Gastrocnemius medialis (tissue), 4 donors: Measurements from ENCODE around the gene NUDCD3. TPM values are rescaled to one million over a fixed set of nuclear protein-coding genes. Genes with fewer than 3 reads are reported as not detected.

Source experiments
- ATAC-seq, 2 donors: fragments of 150-250 bp; one replicate each; pipeline ENCODE4 v1.9.1; 2016
- DNase-seq, 2 donors: peaks; one replicate each; pipeline ENCODE4 v3.0.0-alpha.2; 2019
- H3K27ac ChIP-seq, 4 donors: fragments of 200-600 bp; sonication (generic); 1 replicate in 1 of 4; 2 replicates in 3 of 4; pipeline ENCODE4 v1.5.1; 2016 to 2018; ENCODE audit warnings: mild to moderate bottlenecking in 2 of 4, moderate library complexity in 1 of 4
- H3K27me3 ChIP-seq, 3 donors: fragments of 200-600 bp; sonication (generic) in 2 of 3; 1 replicate in 1 of 3; 2 replicates in 2 of 3; pipeline versions ENCODE4 v1.5.1 to v1.6.0; 2016 to 2019; ENCODE audit warnings: mild to moderate bottlenecking in 1 of 3, moderate library complexity in 1 of 3
- H3K36me3 ChIP-seq, 2 donors: fragments of 200-600 bp; sonication (generic) in 1 of 2; one replicate each; pipeline ENCODE4 v1.5.1; 2017 to 2018
- H3K4me1 ChIP-seq, 2 donors: fragments of 200-600 bp; sonication (generic) in 1 of 2; one replicate each; pipeline ENCODE4 v1.5.1; 2016 to 2017; ENCODE audit warnings: mild to moderate bottlenecking in 2 of 2
- H3K4me3 ChIP-seq, 4 donors: fragments of 200-600 bp; sonication (generic) in 3 of 4; 1 replicate in 1 of 4; 2 replicates in 3 of 4; pipeline ENCODE4 v1.5.1; 2016 to 2019; ENCODE audit warnings: mild to moderate bottlenecking in 2 of 4
- H3K9me3 ChIP-seq, 3 donors: fragments of 200-600 bp; sonication (generic) in 2 of 3; 1 replicate in 1 of 3; 2 replicates in 2 of 3; pipeline ENCODE4 v1.5.1; 2016 to 2019
- POLR2A ChIP-seq, 2 donors: fragments of 450-650 bp; IDR thresholded peaks; one replicate each; pipeline ENCODE4 v1.6.1; 2017; ENCODE audit warnings: antibody characterized with exemption in 2 of 2, mild to moderate bottlenecking in 2 of 2, moderate library complexity in 2 of 2
- in situ Hi-C, 4 donors: fragments of 200-750 bp; cut with MboI; loops; one replicate each; pipeline versions ENCODE4 v1.15.0 to v1.8.0; 2017; ENCODE audit warnings: low sequenced_read_pairs in 4 of 4
- intact Hi-C: fragments of 100-400 bp; cut with DNase I; formaldehyde crosslinking; loops from one replicate; pipeline ENCODE4 v1.15.1; 2023; ENCODE audit warnings: low total_unique reads
- total RNA-seq, 4 donors: library from RNA; depleted of rRNA; stranded (reverse); fragments of >200 nt; gene quantifications; one replicate each; pipeline versions ENCODE4 v1.1.0 to v1.2.3, GENCODE V29; 2016
- TF ChIP-seq, protein P1 (sequence below), 5 experiments: fragments of 450-650 bp in 3 of 5; fragments of 200-600 bp in 2 of 5; sonication (generic) in 2 of 5; IDR thresholded peaks in 4 of 5; conservative IDR thresholded peaks in 1 of 5; 1 replicate in 4 of 5; 2 replicates in 1 of 5; pipeline ENCODE4 v1.5.1; 2016 to 2019; ENCODE audit warnings: antibody characterized with exemption in 5 of 5, mild to moderate bottlenecking in 3 of 5, moderate library complexity in 3 of 5

NUDCD3 gene
- total RNA-seq, 4 donors from 2014 or later, result 76.2 to 93.4 (median 77.0) TPM

DNA sequence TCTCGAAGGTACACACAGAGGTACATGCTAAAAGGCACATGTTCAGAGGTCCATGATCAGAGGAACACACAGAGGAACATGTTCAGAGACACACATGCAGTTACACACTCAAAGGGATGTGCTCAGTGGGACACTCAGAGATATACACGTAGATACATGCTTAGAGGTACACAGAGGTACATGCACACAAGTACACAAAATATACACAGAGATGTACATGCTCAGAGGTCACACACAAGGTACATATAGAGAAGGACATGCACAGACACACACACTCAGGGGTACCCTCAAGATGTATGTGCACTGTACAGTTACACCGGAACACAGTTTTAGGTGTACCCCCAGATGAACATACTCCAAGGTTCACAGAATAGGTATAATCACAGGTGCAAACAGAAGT lies 31.9 kb upstream of the NUDCD3 start:
- Histone ChIP-seq H3K27me3 (no peaks in the 10 kb centered on the region), H3K36me3 (no peaks in the 10 kb centered on the region), H3K4me1 (no peaks in the 10 kb centered on the region), H3K4me3 (no peak overlapping the region), H3K9me3 (peaks cover 0 to 5% (median 5%) of the 10 kb centered on the region in 3 donors), H3K27ac (no peak overlapping the region)
- in situ Hi-C loops (no loop called here), intact Hi-C loops (no loop called here)
- TF ChIP-seq POLR2A (IDR thresholded peaks at IDR 0.05), result no peak
- TF ChIP-seq, protein P1, sequence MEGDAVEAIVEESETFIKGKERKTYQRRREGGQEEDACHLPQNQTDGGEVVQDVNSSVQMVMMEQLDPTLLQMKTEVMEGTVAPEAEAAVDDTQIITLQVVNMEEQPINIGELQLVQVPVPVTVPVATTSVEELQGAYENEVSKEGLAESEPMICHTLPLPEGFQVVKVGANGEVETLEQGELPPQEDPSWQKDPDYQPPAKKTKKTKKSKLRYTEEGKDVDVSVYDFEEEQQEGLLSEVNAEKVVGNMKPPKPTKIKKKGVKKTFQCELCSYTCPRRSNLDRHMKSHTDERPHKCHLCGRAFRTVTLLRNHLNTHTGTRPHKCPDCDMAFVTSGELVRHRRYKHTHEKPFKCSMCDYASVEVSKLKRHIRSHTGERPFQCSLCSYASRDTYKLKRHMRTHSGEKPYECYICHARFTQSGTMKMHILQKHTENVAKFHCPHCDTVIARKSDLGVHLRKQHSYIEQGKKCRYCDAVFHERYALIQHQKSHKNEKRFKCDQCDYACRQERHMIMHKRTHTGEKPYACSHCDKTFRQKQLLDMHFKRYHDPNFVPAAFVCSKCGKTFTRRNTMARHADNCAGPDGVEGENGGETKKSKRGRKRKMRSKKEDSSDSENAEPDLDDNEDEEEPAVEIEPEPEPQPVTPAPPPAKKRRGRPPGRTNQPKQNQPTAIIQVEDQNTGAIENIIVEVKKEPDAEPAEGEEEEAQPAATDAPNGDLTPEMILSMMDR (IDR thresholded peaks at IDR 0.05 in 4 of 5, conservative IDR thresholded peaks at IDR 0.05 in 1 of 5), result no peak
- DNase-seq, result no peak
- no peak for ATAC-seq

DNA sequence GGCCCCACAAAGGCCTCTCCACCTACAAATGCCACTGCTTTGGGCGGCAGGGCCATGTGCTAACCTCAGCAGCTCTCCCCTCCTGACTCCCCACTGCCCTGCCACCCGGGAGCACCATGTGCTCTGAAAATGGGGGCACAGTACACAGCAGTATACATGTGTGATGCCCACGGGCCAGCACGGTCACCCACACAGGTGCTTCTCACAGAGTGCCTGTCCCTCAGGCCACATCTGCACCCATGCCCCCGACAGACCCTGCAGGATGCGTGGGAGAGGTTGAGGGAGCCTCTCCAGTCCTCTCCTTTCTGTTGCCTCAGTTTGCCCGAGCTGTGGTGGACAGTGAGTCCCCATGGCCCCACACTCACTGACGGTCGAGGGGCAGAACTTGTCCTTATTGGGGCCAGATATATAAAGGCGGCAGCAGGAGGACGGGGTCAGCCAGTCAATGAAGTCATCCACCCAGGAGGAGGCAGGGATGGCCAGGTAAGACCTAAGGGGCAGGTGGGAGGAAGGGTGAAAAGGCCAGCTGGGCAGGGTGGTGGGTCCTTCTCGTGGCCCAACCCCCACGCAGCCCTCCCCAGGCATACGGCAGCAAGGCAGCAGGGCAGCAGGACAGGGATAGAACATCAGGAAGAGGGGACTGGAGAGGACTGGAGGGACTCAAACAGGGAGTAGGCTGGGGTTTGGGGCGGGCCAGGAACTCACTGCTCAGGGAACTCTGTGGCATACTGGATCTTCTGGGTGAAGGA lies 31.1 kb upstream of the NUDCD3 start:
- intact Hi-C loops (no loop called here), in situ Hi-C loops (no loop called here)
- ATAC-seq, result no peak

GRCh38 chr7:44520574-44520973 lies 30.1 kb upstream of the NUDCD3 start:
- no peak overlapping the region for H3K4me3 ChIP-seq
- no peaks in the 10 kb centered on the region for H3K36me3 ChIP-seq
- in situ Hi-C loops, result no loop called here
- no peaks in the 10 kb centered on the region for H3K27me3 ChIP-seq
- no peak for ATAC-seq
- no peak for DNase-seq
- intact Hi-C loops, result no loop called here
- H3K9me3 ChIP-seq, result peaks cover 0 to 5% (median 1%) of the 10 kb centered on the region in 3 donors
- no peak overlapping the region for H3K27ac ChIP-seq
- no peaks in the 10 kb centered on the region for H3K4me1 ChIP-seq
- TF ChIP-seq POLR2A (IDR thresholded peaks at IDR 0.05), result no peak
- TF ChIP-seq, protein P1 (IDR thresholded peaks at IDR 0.05 in 4 of 5, conservative IDR thresholded peaks at IDR 0.05 in 1 of 5), result no peak

More for the DNA sequence above, 31.1 kb upstream of the NUDCD3 start:
- H3K36me3 ChIP-seq, result no peaks in the 10 kb centered on the region
- H3K4me3 ChIP-seq, result no peak overlapping the region
- H3K27me3 ChIP-seq, result no peaks in the 10 kb centered on the region
- no peak for TF ChIP-seq POLR2A (IDR thresholded peaks at IDR 0.05)
- TF ChIP-seq, protein P1 (IDR thresholded peaks at IDR 0.05 in 4 of 5, conservative IDR thresholded peaks at IDR 0.05 in 1 of 5), result no peak
- no peak overlapping the region for H3K27ac ChIP-seq
- DNase-seq, result no peak
- H3K9me3 ChIP-seq, result peaks cover 0 to 5% (median 5%) of the 10 kb centered on the region in 3 donors
- no peaks in the 10 kb centered on the region for H3K4me1 ChIP-seq

- no peaks in the 10 kb centered on the region for H3K36me3 ChIP-seq
- H3K4me1 ChIP-seq, result no peaks in the 10 kb centered on the region
- in situ Hi-C loops, result no loop called here
- H3K27ac ChIP-seq, result no peak overlapping the region
- H3K9me3 ChIP-seq, result no peaks in the 10 kb centered on the region
- H3K4me3 ChIP-seq, result no peak overlapping the region
- DNase-seq (no peak), ATAC-seq (no peak)
- H3K27me3 ChIP-seq, result no peaks in the 10 kb centered on the region
- intact Hi-C loops, result no loop called here
- TF ChIP-seq, protein P1 (IDR thresholded peaks at IDR 0.05 in 4 of 5, conservative IDR thresholded peaks at IDR 0.05 in 1 of 5), result no peak
These were observed 29.1 kb upstream of the NUDCD3 start for GRCh38 chr7:44519546-44519945.
